ENCODE data around the gene RERE.

DNA sequence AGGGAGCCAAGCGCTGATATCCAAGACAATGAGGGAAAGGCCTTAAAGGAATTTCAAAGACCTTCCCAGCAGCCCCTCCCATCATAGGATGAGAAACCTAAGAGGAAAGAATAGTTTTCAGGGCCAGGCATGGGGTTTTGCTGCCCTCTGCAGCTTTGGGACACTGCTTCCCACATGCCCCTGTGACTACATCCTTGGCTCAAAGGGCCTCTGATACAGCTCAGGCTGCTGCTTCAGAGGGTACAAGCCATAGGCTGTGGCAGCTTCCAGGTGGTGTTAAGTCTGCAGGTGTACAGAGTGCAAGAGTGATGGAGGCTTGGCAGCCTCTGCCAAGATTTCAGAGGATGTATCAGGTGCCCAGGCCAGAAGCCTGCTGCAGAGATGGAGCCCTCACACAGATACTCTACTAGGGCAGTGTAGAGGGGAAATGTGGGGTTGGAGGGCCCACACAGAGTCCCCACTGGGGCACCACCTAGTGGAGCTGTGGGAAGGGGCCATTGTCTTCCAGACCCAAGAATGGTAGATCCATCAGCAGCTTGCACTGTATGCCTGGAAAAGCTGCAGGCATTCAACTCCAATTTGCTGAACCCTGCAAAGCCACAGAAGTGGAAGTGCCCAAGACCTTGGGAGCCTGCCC, 373.8 kb downstream of the RERE start:
- TF ChIP-seq POLR2AphosphoS5 (IDR thresholded peaks at IDR 0.05; ENCODE audit: low read depth, low read length) (no peak), JUND (IDR thresholded peaks at IDR 0.05) (no peak), SP1 (IDR thresholded peaks at IDR 0.05; ENCODE audit: low read depth) (no peak), CTCF (IDR thresholded peaks at IDR 0.05 in 2 of 3, conservative IDR thresholded peaks at IDR 0.05 in 1 of 3; ENCODE audit: borderline replicate concordance in 1 of 3, insufficient read depth in 1 of 3, low read depth in 2 of 3, low read length in 2 of 3) (peak; percentile 11 to 15 (median 14); a peak in 1 of 6 replicates), ZNF274 (IDR thresholded peaks at IDR 0.05; ENCODE audit: low read depth, low read length) (no peak)
